Measurements from ENCODE around the gene SLC17A4.

Gene SLC17A4

GRCh38 chr6:25750906-25751305, 3.6 kb upstream of the SLC17A4 start:
- no peak for DNase-seq (ENCODE audit: low spot score)
- TF ChIP-seq, protein P1, sequence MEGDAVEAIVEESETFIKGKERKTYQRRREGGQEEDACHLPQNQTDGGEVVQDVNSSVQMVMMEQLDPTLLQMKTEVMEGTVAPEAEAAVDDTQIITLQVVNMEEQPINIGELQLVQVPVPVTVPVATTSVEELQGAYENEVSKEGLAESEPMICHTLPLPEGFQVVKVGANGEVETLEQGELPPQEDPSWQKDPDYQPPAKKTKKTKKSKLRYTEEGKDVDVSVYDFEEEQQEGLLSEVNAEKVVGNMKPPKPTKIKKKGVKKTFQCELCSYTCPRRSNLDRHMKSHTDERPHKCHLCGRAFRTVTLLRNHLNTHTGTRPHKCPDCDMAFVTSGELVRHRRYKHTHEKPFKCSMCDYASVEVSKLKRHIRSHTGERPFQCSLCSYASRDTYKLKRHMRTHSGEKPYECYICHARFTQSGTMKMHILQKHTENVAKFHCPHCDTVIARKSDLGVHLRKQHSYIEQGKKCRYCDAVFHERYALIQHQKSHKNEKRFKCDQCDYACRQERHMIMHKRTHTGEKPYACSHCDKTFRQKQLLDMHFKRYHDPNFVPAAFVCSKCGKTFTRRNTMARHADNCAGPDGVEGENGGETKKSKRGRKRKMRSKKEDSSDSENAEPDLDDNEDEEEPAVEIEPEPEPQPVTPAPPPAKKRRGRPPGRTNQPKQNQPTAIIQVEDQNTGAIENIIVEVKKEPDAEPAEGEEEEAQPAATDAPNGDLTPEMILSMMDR (IDR thresholded peaks at IDR 0.05; ENCODE audit: extremely low read depth, missing control alignments) = no peak

DNA sequence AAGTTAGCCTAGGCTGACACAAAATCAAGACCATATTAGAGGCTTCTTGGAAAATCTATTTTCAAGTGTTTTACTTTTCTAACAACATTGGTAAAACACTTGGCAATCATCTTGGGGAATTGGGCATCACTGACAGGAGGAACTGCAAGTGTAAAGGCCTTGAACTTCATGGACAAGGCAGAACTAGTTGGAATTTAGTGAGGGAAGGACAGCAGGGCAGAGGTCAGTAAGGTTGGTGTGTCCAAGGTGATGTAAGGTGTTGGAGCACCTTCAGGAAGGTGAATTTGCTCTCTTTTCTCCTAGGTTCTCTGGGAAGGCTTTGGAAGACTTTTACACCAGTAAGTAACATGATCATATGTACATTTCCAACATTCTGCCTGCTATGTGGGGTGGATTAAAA, 1.5 kb upstream of the SLC17A4 start:
- no peak for DNase-seq (ENCODE audit: low spot score)
- TF ChIP-seq, protein P1 (IDR thresholded peaks at IDR 0.05; ENCODE audit: extremely low read depth, missing control alignments) = no peak

DNA sequence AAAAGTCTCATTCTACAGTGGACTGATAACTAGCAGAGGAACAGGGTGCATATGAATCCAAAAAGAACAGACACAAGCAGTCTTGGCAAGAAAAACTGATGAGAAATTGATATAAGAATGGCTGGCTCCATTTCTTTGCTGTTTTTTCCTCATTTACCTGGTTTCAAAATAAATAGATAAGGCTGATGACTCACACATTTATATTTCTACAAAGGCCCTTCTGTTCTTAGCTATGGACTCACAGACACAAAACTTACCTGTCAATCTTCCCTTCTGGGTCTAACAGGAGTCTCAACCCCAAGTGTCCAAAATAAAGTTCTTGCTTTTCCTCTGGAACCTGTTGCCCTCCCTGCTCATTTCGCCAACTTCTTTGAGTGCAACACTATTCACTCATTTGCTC, 941 bp downstream of the SLC17A4 start:
- no peak for DNase-seq (ENCODE audit: low spot score)
- TF ChIP-seq, protein P1 (IDR thresholded peaks at IDR 0.05; ENCODE audit: extremely low read depth, missing control alignments) = no peak

DNA sequence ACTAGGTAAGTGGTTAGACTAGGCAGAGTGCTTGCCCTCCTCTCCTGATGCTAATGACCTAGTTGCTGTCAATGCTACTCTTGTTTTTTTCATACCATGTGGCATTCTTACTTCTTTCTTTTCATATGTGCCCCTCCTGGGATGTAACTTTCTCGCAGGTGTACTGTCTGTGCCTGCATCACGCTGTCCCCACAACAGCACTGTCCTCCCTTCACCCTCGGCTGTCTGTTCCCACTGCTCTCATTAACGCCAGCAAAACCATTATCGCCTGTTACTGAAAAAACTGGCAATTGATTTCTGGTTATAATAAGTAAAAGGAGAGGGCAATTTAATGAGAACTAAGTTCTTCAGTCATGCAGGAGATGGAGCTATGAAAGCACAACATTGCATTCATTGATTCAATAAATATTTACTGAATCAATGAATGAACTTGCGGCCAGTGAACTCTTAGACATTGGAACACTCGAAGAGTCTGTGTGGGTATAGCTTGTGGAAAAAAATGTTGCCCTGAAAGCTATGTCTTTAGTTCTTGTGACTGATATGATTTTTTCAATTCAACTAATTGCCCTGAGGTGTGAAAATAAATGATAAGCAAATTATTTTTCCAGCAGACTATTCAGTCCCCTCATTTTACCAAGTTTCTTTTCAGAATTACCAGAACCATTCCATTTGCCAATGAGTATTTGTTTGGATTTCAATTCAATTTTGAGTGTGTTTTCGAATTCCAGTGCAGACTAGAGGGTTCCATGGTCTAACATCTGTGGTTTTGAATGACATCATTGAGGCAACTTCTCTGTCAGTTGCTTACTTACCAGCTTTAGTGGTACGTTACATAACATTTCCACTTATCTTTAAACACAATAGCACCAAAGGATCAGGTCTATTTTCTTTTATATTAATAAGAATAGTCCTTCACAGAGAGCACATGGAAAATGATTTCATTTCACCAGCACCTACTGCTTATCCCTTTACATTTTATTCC, 2.1 kb downstream of the SLC17A4 start:
- TF ChIP-seq, protein P1 (IDR thresholded peaks at IDR 0.05; ENCODE audit: extremely low read depth, missing control alignments) = no peak
- no peak for DNase-seq (ENCODE audit: low spot score)

- DNase-seq (ENCODE audit: low spot score) = no peak
- TF ChIP-seq, protein P1 (IDR thresholded peaks at IDR 0.05; ENCODE audit: extremely low read depth, missing control alignments) = no peak
Observed at GRCh38 chr6:25757936-25758642, 3.5 kb downstream of the SLC17A4 start.

- no peak for DNase-seq (ENCODE audit: low spot score)
- TF ChIP-seq, protein P1 (IDR thresholded peaks at IDR 0.05; ENCODE audit: extremely low read depth, missing control alignments) = no peak
Observed at GRCh38 chr6:25764611-25765010, 10.1 kb downstream of the SLC17A4 start.

DNA sequence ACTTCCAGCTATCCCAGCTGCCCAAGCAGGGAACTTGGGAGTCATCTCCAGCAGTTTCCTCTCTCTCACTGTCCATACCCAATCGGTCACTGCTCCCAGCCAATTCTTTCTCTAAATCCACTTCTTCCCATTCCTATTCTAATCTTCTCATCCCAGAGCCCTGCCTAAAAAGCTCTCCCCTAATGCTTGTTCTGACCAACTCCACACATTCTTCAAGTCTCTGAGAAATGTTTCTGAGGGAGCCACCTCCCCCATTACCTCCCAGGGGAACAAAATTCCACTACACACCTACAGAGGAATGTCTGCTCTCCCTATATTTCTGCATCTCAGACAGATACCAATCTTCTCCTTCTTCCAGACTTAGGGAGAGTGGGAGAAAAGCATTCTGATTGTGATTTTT, 14.0 kb downstream of the SLC17A4 start:
- TF ChIP-seq, protein P1 (IDR thresholded peaks at IDR 0.05; ENCODE audit: extremely low read depth, missing control alignments) = no peak
- DNase-seq (ENCODE audit: low spot score) = no peak
